HepG2 (cell line): ENCODE data around the gene DCDC2. TPM values are rescaled to one million over a fixed set of nuclear protein-coding genes. Genes with fewer than 3 reads are reported as not detected.
A peak's percentile ranks its signal among the peaks of the same experiment; 100 is the strongest.

Experiments used
- FOXJ3 ChIP-seq: sonication (generic); formaldehyde crosslinking; IDR thresholded peaks from 2 replicates; pipeline ENCODE4 v1.4.0; 2020; ENCODE audit warnings: missing genetic modification reagents, mild to moderate bottlenecking, borderline replicate concordance
- HDAC2 ChIP-seq: sonication (generic); formaldehyde crosslinking; IDR thresholded peaks from 2 replicates; pipeline ENCODE4 v1.4.0; 2020; ENCODE audit warnings: missing genetic modification reagents
- HIVEP1 ChIP-seq: sonication (generic); formaldehyde crosslinking; IDR thresholded peaks from 2 replicates; pipeline ENCODE4 v1.4.0; 2020; ENCODE audit warnings: mild to moderate bottlenecking, missing genetic modification reagents
- HMGA1 ChIP-seq: sonication (generic); formaldehyde crosslinking; conservative IDR thresholded peaks from 2 replicates; pipeline ENCODE4 v1.4.0; 2020; ENCODE audit warnings: missing genetic modification reagents
- HOMEZ ChIP-seq: IDR thresholded peaks from 2 replicates; pipeline ENCODE4 v1.6.1; 2016; ENCODE audit warnings: low read depth
- HOXA3 ChIP-seq: sonication (generic); formaldehyde crosslinking; IDR thresholded peaks from 2 replicates; pipeline ENCODE4 v1.5.0; 2020; ENCODE audit warnings: missing genetic modification reagents
- HOXA5 ChIP-seq: sonication (generic); formaldehyde crosslinking; IDR thresholded peaks from 2 replicates; pipeline ENCODE4 v1.4.0; 2020; ENCODE audit warnings: missing genetic modification reagents
- ISX ChIP-seq: sonication (generic); formaldehyde crosslinking; conservative IDR thresholded peaks from 2 replicates; pipeline ENCODE4 v1.5.0; 2020; ENCODE audit warnings: missing genetic modification reagents
- JUNB ChIP-seq: sonication (generic); formaldehyde crosslinking; IDR thresholded peaks from 2 replicates; pipeline ENCODE4 v1.8.0; 2022; ENCODE audit warnings: missing genetic modification reagents, mild to moderate bottlenecking, borderline replicate concordance
- KLF9 ChIP-seq: IDR thresholded peaks from 2 replicates; pipeline ENCODE4 v1.6.1; 2016; ENCODE audit warnings: low read depth
- MED1 ChIP-seq: sonication (generic); formaldehyde crosslinking; IDR thresholded peaks from 2 replicates; pipeline ENCODE4 v1.4.0; 2020; ENCODE audit warnings: missing genetic modification reagents
- NPAS2 ChIP-seq: sonication (generic); formaldehyde crosslinking; IDR thresholded peaks from 2 replicates; pipeline ENCODE4 v1.8.0; 2022; ENCODE audit warnings: mild to moderate bottlenecking, missing genetic modification reagents, borderline replicate concordance
- SUZ12 ChIP-seq: fragments of 150-350 bp; IDR thresholded peaks from 2 replicates; pipeline ENCODE4 v1.6.1; 2014; ENCODE audit warnings: low read depth, low read length
- TBP ChIP-seq: sonication (generic); formaldehyde crosslinking; IDR thresholded peaks from 2 replicates; pipeline ENCODE4 v1.5.0; 2020; ENCODE audit warnings: missing genetic modification reagents
- ZBTB21 ChIP-seq: sonication (generic); formaldehyde crosslinking; IDR thresholded peaks from 2 replicates; pipeline ENCODE4 v1.4.0; 2020; ENCODE audit warnings: missing genetic modification reagents
- ZFYVE20 ChIP-seq: sonication (generic); formaldehyde crosslinking; IDR thresholded peaks from 2 replicates; pipeline ENCODE4 v1.8.0; 2023; ENCODE audit warnings: low read depth, mild to moderate bottlenecking, moderate library complexity, missing genetic modification reagents, borderline replicate concordance
- ZNF337 ChIP-seq: sonication (generic); formaldehyde crosslinking; IDR thresholded peaks from 2 replicates; pipeline ENCODE4 v1.5.1; 2020; ENCODE audit warnings: missing genetic modification reagents, low read depth, mild to moderate bottlenecking, borderline replicate concordance
- ZNF616 ChIP-seq: sonication (generic); formaldehyde crosslinking; IDR thresholded peaks from 2 replicates; pipeline ENCODE4 v1.5.0; 2020; ENCODE audit warnings: low read depth, mild to moderate bottlenecking, missing genetic modification reagents
- ZNF749 ChIP-seq: sonication (generic); formaldehyde crosslinking; IDR thresholded peaks from 2 replicates; pipeline ENCODE4 v1.8.0; 2022; ENCODE audit warnings: mild to moderate bottlenecking, missing genetic modification reagents, moderate library complexity, borderline replicate concordance
- ZNF777 ChIP-seq: sonication (generic); formaldehyde crosslinking; IDR thresholded peaks from 2 replicates; pipeline ENCODE4 v1.4.0; 2020; ENCODE audit warnings: missing genetic modification reagents
- ZXDC ChIP-seq: sonication (generic); formaldehyde crosslinking; IDR thresholded peaks from 2 replicates; pipeline ENCODE4 v1.5.0; 2020; ENCODE audit warnings: mild to moderate bottlenecking, missing genetic modification reagents
- polyA plus RNA-seq, 8 experiments: library from polyadenylated mRNA; depleted of rRNA in 3 of 8; stranded (reverse) in 7 of 8; unstranded in 1 of 8; fragments of >200 nt; fragmentation: Illumina TruSeq in 4 of 8; extraction: Trizol in 4 of 8; gene quantifications; 2 replicates each; pipeline versions ENCODE4 v1.2.1 to v1.2.3, GENCODE V29; 2011 to 2016; ENCODE audit warnings: low read depth in 4 of 8, missing spikeins in 1 of 8, mixed read lengths in 1 of 8; ENCODE audit not compliant: insufficient read depth in 1 of 8
- total RNA-seq, 5 experiments: library from RNA; depleted of rRNA; stranded (reverse); fragments of >200 nt; fragmentation: Illumina TruSeq; extraction: Trizol; gene quantifications; 2 replicates each; pipeline ENCODE4 v1.2.3, GENCODE V29; 2016; ENCODE audit warnings: low read depth in 1 of 5
- TF ChIP-seq, protein P1 (sequence below): IDR thresholded peaks from 2 replicates; pipeline ENCODE4 v1.6.1; 2018; ENCODE audit warnings: missing genetic modification reagents
- TF ChIP-seq, protein P2 (sequence below): sonication (generic); formaldehyde crosslinking; IDR thresholded peaks from 2 replicates; pipeline ENCODE4 v1.4.0; 2020; ENCODE audit warnings: missing genetic modification reagents

The DCDC2 gene
- total and polyA plus RNA-seq, 2 of the 13 experiments (the other 11 are each of a cell fraction or from before 2014, with no cell fraction given) = 9.0 to 36.2 TPM

DNA sequence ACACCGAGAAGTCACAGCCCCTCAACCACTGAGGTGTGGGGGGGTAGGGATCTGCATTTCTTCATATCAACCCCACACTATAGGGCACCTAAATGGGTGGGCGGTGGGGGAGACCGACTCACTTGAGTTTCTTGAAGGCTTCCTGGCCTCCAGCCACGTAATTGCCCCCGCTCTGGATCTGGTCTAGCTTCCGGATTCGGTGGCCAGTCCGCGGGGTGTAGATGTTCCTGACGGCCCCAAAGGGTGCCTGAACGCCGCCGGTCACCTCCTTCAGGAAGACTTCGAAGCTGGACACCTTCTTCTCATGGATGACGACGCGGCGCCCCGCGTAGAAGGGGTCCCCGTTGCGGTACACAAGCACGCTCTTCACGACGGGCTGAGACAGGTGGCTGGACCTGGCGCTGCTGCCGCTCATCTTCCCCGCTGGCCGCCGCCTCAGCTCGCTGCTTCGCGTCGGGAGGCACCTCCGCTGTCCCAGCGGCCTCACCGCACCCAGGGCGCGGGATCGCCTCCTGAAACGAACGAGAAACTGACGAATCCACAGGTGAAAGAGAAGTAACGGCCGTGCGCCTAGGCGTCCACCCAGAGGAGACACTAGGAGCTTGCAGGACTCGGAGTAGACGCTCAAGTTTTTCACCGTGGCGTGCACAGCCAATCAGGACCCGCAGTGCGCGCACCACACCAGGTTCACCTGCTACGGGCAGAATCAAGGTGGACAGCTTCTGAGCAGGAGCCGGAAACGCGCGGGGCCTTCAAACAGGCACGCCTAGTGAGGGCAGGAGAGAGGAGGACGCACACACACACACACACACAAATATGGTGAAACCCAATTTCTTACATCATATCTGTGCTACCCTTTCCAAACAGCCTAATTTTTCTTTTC, at the start of gene DCDC2 (continued):
- TF ChIP-seq SUZ12 (no peak), NPAS2 (CRISPR knock-in tag) (no peak), JUNB (CRISPR knock-in tag) (no peak; the same call in 1 of the 2 replicates), ZNF749 (CRISPR knock-in tag) (no peak), ISX (CRISPR knock-in tag) (no peak), MED1 (no peak; the same call in 1 of the 2 replicates), FOXJ3 (CRISPR knock-in tag) (no peak; the same call in 1 of the 2 replicates), ZNF616 (CRISPR knock-in tag) (peak; percentile 34; the same call in 1 of the 2 replicates), ZFYVE20 (CRISPR knock-in tag) (no peak), HMGA1 (CRISPR knock-in tag) (no peak), ZXDC (CRISPR knock-in tag) (no peak; the same call in 1 of the 2 replicates), HIVEP1 (CRISPR knock-in tag) (no peak; the same call in 1 of the 2 replicates), KLF9 (CRISPR knock-in tag) (peak; percentile 83; the same call in 1 of the 2 replicates), ZBTB21 (CRISPR knock-in tag) (no peak), HOMEZ (CRISPR knock-in tag) (peak; percentile 68; the same call in 1 of the 2 replicates), HOXA3 (no peak; the same call in 1 of the 2 replicates), HDAC2 (CRISPR knock-in tag) (peak; percentile 68), ZNF777 (0 out of 2 replicates have a peak, but pooled peaks have one; percentile 67), ZNF337 (peak; percentile 97), TBP (no peak), HOXA5 (no peak)
- TF ChIP-seq, protein P1, sequence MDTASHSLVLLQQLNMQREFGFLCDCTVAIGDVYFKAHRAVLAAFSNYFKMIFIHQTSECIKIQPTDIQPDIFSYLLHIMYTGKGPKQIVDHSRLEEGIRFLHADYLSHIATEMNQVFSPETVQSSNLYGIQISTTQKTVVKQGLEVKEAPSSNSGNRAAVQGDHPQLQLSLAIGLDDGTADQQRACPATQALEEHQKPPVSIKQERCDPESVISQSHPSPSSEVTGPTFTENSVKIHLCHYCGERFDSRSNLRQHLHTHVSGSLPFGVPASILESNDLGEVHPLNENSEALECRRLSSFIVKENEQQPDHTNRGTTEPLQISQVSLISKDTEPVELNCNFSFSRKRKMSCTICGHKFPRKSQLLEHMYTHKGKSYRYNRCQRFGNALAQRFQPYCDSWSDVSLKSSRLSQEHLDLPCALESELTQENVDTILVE (CRISPR knock-in tag) = no peak
- TF ChIP-seq, protein P2, sequence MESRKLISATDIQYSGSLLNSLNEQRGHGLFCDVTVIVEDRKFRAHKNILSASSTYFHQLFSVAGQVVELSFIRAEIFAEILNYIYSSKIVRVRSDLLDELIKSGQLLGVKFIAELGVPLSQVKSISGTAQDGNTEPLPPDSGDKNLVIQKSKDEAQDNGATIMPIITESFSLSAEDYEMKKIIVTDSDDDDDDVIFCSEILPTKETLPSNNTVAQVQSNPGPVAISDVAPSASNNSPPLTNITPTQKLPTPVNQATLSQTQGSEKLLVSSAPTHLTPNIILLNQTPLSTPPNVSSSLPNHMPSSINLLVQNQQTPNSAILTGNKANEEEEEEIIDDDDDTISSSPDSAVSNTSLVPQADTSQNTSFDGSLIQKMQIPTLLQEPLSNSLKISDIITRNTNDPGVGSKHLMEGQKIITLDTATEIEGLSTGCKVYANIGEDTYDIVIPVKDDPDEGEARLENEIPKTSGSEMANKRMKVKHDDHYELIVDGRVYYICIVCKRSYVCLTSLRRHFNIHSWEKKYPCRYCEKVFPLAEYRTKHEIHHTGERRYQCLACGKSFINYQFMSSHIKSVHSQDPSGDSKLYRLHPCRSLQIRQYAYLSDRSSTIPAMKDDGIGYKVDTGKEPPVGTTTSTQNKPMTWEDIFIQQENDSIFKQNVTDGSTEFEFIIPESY (CRISPR knock-in tag) = peak; percentile 40; the same call in 1 of the 2 replicates
